IPS-11a (cell line): ENCODE results near the gene XPR1.
"Not testable (repeated sequence)": the region's sequence is repeated elsewhere in the genome, so short reads cannot be mapped to it uniquely, and the experiment has no call there.

ENCODE experiments used
- H3K4me3 ChIP-seq: one replicate; pipeline ENCODE4 v1.5.1; 2013; ENCODE audit warnings: low read depth, low read length, control low read depth

The XPR1 gene

GRCh38 chr1:180710746-180711145, 78.9 kb downstream of the XPR1 start:
- not testable (repeated sequence) for H3K4me3 ChIP-seq

DNA sequence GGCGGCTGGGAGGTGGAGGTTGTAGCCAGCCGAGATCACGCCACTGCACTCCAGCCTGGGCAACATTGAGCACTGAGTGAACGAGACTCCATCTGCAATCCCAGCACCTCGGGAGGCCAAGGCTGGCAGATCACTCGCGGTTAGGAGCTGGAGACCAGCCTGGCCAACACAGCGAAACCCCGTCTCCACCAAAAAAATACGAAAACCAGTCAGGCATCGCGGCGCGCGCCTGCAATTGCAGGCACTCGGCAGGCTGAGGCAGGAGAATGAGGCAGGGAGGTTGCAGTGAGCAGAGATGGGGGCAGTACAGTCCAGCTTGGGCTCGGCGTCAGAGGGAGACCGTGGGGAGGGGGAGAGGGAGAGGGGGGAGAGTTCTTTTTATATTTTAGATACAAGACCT, 79.4 kb downstream of the XPR1 start:
- not testable (repeated sequence) for H3K4me3 ChIP-seq

- H3K4me3 ChIP-seq = no peak overlapping the region
Measured at GRCh38 chr1:180720753-180721152, 88.9 kb downstream of the XPR1 start.

DNA sequence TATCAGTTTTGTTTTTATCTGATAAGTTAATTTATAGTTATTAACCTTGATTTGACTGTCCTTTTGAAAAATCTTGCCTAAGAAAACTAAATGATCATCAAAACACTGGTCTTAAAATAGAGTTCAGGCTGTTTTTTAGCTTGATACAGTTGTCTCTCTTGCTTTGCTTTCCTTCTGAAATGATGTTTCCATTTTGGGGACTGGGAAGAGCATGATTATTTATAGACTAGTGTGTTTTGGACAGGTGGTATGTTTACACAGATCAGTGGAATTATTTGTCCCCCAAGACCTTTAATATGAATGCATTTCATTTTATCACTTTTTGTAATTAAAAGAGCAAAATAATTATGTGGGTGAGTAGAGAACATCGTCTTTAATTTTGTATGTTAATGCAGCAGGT, 90.8 kb downstream of the XPR1 start:
- no peak overlapping the region for H3K4me3 ChIP-seq

DNA sequence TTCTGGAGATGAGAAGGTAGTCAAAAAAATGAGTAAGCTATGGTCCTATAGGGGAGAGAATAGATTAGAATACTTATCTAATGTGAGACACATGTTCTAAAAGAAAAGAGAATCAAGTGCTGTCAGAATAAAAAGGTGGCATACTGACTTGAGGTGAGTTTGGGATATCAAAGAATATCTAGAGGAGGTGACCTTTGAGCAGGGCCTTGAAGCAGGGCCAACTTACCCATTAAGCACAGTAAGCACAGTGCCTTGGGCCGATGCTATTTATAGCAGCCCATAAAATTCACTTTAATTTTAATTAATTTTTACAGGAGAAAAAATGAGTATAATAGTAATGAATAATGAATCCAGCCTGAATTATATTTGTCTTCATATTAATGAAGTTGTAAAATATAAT, 92.2 kb downstream of the XPR1 start:
- no peak overlapping the region for H3K4me3 ChIP-seq

- not testable (repeated sequence) for H3K4me3 ChIP-seq
Measured at GRCh38 chr1:180726024-180726423, 94.2 kb downstream of the XPR1 start.

GRCh38 chr1:180727751-180728150, 95.9 kb downstream of the XPR1 start:
- not testable (repeated sequence) for H3K4me3 ChIP-seq

- H3K4me3 ChIP-seq = no peak overlapping the region
Measured at GRCh38 chr1:180728472-180729106, 96.8 kb downstream of the XPR1 start.

DNA sequence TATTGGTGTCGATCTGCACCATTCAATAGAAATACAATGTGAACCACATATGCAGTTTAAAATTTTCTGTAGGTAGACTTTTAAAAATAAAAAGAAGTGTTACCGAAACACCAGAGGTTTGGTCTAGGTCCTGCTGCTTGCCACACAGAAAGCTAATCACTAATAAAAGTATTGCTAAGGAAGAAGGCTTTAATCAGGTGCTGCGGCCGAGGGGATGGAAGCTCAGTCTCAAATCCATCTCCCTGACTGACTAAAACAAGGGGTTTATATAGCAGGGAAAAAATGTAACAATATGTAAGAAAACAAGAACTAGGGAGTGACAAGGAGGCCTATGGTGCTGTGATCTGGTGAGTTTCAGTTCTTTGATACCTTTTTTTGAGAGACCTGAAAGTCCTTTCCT, 99.3 kb downstream of the XPR1 start:
- no peak overlapping the region for H3K4me3 ChIP-seq

- no peak overlapping the region for H3K4me3 ChIP-seq
Measured at GRCh38 chr1:180732866-180733265, 101.0 kb downstream of the XPR1 start.

GRCh38 chr1:180734366-180734765, 102.5 kb downstream of the XPR1 start:
- H3K4me3 ChIP-seq = no peak overlapping the region

DNA sequence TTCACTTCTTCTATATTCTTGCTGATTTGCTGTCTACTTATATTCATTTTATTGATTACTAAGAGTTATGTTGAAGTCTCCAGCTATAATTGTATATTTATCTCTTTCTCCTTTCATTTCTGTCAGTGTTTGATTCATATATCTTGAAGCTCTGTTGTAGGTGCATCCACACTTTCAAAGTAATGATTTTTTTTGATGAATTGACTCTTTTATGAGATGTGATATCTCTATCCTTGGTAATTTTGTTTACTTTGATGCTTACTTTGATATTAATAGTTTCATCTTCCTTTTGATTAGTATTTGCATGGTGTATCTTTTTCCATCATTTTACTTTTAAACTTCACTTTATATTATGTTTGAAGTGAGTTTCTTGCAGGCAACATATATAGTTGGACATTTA, 110.8 kb downstream of the XPR1 start:
- H3K4me3 ChIP-seq = no peak overlapping the region

- H3K4me3 ChIP-seq = no peak overlapping the region
Measured at GRCh38 chr1:180743868-180744267, 112.0 kb downstream of the XPR1 start.

DNA sequence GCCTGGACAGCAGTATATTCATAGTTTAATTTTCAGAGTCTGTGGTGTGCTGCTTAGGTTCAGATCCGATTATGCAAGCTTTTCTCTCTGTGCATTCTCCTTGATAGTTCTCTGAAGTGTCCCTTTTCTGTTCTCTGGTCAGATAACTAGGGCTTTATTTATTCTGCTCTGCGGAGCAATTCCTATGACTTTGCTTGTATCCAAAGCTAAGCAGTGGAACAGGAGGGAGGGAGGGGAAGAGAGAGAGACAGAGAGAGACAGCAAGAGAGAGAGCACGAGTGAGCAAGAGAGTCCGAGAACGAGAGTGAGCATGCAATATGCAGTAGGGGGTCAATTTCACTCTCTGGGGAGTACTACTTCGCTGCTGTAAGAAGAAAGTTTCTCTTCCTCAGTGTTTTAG, 113.3 kb downstream of the XPR1 start:
- no peak overlapping the region for H3K4me3 ChIP-seq

DNA sequence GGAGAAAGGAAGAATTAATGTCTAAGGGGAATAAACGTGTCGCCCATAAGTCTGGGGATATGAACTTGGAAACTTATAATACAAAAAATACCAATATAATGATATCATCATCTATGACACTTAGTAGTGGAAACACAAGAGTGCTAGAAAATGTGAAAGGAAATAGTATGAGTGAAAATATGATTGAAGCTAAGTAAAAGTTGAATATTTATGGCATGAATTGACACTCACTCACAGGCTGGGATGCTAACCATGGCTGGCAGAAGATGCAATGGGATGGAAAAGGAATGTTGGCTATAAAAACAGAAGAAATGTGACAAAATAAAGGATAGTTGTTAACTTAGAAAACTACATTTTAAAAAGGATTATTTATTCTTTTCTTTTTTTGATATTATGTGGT, 120.1 kb downstream of the XPR1 start:
- H3K4me3 ChIP-seq = no peak overlapping the region

DNA sequence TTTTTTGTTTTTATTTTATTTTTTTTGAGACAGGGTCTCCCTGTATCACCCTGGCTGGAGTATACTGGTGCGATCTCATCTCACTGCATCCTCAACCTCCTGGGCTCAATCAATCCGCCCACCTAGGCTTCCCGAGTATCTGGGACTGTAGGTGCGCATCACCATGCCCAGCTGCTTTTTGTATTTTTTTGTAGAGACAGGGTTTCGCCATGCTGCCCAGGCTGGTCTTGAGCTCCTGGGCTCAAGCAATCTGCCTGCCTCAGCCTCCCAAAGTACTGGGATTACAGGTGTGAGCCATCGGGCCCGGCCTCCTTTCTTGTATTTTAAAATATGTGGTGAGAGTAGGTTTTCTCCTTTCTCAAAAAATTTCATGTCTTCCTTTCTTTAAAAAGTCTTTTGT, 122.6 kb downstream of the XPR1 start:
- no peak overlapping the region for H3K4me3 ChIP-seq

- no peak overlapping the region for H3K4me3 ChIP-seq
Measured at GRCh38 chr1:180757657-180758056, 125.8 kb downstream of the XPR1 start.

GRCh38 chr1:180762796-180763195, 131.0 kb downstream of the XPR1 start:
- H3K4me3 ChIP-seq = no peak overlapping the region

DNA sequence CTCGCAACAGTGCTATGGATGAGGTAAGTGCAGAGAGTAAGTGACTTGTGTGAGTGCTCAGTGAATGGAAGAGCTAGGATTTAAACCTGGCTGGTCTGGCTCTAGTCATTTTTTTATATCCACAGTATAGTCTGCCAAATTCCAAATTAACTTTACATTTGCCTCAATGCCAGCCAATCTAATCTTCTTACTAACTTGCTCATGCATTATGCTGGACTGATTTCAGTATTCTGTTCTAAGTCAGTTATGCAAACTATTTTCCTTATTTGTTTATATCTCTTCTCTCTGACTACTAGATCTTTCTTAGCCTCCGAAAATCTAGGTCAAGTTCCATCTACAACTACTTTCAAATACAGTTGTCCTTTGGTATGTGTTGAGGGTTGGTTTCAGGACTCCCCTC, 133.3 kb downstream of the XPR1 start:
- no peak overlapping the region for H3K4me3 ChIP-seq

DNA sequence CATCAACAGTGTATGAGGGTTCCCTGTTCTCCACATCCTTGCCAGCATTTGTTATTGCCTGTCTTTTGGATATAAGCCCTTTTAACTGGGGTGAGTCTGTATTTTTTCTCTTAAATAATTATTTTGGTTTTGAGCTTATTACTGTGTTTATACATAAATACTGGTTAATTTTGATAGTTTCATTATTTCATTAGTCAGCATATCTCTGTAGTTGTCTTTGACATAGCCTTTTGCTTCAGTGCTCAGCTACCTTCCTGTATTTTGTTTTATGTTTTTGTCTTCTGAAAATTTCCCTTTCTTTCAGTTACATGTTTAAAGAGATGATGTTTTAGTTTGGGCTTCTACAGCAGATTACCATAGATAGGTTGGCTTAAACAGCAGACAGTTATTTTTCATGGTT, 138.1 kb downstream of the XPR1 start:
- no peak overlapping the region for H3K4me3 ChIP-seq

DNA sequence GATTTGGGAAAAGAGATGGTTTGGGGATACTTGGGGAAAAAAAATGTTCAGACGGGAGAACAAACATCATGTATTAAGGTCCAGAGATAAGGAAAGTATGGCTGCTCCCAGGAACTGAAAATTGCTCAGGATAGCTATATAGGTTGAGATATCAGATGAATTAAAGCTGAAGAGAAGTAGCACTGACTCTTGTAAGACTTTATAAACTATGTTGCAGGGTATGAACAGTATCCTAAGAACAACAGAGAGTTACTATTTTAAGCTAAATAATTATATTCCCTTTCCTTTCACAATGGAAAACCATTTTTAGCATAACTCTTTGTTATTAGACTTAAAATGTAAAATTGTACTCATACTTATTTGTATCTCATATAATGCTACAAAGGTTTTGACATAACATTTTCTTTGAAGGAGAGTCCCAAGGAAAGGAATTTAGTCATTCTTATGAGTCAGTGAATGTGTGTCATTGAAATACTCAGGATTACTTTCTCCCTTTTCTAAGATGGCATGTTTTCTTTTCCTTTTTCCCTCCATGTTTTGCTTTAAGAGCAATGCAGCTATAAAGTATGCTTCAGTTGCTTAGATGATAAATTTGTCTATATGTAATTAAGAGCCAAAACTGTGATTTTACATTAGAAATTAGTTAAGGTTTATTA, 141.5 kb downstream of the XPR1 start:
- no peak overlapping the region for H3K4me3 ChIP-seq

DNA sequence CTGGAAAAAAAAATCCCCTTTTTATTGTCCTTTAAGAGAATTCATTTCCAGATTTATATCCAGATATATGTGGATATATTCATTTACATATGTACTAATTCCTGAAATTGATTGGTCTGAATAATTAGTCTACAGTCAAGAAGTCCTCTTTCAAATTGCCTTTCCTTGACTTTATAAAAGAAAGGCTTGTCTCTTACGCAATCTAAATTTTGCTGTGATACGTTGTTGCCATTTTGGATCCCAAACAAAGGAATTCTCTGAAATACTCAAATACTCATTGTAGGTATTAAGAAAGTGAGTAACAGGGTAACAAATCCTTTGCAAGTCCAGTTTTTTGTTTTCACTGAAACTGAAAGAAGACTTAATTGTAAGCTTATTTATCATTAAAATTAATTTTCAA, 144.0 kb downstream of the XPR1 start:
- no peak overlapping the region for H3K4me3 ChIP-seq

- no peak overlapping the region for H3K4me3 ChIP-seq
Measured at GRCh38 chr1:180777072-180777689, 145.4 kb downstream of the XPR1 start.
